ENCODE results near the gene TPPP2.
"Not testable (repeated sequence)": the region's sequence is repeated elsewhere in the genome, so short reads cannot be mapped to it uniquely, and the experiment has no call there.

The TPPP2 gene

DNA sequence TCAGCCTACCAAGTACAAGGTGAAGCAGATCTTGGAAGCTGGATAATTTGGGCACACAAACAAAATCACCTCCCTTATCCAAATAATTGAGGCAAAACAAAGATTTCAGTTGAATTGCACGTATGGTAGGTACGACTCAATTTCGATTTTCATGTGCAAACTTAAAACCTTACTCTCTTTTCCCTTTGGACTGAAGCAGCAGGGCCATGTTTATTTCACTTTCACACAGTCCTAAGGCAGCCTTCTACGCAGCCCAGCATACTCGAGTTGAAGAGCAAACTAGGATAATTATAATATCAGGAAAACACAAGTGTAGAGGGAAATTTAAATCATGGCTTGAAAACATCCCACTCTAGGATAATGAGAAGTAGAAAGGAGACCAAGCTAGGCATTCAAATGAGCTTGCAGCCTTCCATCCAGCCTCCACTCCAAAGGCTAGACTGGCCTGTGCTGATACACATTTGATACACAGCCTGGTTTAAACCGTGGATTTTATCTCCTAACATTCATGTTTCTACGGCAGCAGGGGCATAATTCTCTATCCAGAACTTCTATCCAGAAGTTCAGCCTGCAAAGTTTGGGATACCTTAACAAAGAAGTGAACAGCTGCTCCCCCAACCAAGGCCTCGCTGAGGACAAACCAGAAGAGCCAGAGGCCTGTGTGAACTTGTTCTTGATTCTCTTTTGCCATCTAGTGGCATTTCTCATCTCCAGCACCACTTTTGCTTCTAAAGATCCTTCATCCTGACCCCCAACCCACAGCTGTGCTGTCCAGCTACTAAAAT lies 9.8 kb downstream of the TPPP2 start:
- peak; percentile 55 for DNase-seq

DNA sequence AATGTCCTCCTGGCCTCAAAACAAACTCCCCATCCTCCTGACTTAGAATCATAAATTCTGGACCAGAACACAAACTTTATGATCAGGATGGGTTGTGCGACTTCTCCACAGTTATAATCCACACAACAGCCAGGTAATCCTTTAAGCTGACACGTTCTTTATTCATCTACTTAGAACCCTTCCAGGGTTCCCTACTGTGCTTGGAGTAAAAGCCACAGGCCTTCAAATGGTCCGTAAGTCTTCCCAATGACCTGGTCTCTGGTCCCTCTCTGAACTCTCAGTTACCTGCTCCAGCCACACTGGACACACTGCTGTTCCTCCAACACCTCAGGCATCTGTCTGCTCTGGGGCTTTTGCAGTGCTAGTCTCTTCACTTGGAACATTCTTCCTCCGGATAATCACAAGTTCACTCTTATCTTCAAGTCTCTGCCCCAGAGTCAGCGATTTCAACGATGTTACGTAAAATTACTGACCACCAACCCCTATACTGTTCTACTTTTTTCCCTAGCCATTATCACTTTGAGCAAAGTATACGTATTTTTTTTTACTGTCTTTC lies 10.4 kb downstream of the TPPP2 start:
- no peak for DNase-seq

DNA sequence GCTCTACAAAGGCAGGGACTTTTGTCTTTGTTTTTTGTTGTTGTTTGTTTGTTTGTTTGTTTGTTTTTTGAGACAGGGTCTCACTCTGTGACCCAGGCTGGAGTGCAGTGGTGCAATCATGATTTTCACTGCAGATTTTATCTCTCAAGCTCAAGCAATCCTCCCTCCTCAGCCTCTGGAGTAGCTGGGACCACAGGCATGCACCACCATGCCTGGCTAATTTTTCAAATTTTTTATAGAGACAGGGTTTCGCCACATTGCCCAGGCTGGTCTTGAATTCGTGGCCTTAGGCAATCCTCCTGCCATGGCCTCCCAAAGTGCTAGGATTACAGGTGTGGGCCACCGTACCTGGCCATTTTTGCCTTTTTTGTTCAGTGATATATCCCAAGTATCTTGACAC lies 10.9 kb downstream of the TPPP2 start:
- not testable (repeated sequence) for DNase-seq

DNA sequence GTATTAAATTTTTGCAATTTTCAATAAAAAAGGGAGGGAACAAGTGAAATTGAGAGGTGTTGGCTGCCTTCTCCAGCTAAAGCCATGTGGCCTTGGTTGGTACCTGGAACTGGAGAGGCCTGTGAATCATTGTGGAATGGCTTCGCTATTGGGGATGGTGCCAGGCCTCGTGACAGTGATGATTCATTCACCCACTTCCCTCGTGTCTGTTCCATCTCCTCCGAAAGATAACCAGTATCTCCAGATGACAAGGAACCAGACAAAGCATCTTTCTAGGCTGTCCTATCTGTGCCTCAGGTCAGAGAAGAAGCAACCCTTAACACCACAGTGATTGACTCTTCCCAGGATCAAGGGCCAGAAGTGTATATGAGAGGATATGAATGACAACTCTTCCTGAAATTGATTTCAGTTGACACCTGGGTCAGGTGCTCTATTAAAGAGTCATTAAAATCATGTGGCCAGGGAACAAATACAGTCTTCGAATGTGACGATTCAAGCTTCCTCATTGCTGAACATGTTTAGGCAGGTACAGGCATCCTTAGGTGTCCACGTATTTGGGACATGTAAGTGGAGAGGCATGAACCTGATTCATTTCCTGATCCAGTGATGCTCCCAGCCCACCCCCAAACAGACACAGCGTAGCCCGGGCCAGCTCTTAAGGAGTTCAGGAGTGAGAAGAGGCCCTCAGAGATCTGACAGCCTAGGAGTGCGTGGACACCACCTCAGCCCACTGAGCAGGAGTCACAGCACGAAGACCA lies 11.8 kb downstream of the TPPP2 start, which contains the start of gene RNASE7:
Gene RNASE7, plus strand, starts transcription at position 687 of the 758 bp plus-strand sequence. CDS start 631 bp downstream, outside the sequence.
- peak; percentile 38 for DNase-seq

DNA sequence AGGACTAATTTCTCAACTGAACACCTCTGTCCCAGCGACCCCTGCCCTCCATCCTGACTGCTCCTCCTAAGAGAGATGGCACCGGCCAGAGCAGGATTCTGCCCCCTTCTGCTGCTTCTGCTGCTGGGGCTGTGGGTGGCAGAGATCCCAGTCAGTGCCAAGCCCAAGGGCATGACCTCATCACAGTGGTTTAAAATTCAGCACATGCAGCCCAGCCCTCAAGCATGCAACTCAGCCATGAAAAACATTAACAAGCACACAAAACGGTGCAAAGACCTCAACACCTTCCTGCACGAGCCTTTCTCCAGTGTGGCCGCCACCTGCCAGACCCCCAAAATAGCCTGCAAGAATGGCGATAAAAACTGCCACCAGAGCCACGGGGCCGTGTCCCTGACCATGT lies 12.9 kb downstream of the TPPP2 start:
- DNase-seq, result no peak

DNA sequence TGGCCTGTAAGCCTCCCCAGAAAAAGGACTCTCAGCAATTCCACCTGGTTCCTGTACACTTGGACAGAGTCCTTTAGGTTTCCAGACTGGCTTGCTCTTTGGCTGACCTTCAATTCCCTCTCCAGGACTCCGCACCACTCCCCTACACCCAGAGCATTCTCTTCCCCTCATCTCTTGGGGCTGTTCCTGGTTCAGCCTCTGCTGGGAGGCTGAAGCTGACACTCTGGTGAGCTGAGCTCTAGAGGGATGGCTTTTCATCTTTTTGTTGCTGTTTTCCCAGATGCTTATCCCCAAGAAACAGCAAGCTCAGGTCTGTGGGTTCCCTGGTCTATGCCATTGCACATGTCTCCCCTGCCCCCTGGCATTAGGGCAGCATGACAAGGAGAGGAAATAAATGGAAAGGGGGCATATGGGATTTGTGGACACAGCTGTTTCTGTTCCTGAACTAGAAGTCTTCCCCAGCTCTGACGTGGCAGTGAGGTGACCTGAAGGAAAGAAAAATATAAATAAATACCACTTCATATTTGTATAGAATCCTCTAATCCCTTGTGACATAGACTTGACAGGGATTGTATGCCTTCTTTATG lies 13.5 kb downstream of the TPPP2 start:
- DNase-seq, result no peak

DNA sequence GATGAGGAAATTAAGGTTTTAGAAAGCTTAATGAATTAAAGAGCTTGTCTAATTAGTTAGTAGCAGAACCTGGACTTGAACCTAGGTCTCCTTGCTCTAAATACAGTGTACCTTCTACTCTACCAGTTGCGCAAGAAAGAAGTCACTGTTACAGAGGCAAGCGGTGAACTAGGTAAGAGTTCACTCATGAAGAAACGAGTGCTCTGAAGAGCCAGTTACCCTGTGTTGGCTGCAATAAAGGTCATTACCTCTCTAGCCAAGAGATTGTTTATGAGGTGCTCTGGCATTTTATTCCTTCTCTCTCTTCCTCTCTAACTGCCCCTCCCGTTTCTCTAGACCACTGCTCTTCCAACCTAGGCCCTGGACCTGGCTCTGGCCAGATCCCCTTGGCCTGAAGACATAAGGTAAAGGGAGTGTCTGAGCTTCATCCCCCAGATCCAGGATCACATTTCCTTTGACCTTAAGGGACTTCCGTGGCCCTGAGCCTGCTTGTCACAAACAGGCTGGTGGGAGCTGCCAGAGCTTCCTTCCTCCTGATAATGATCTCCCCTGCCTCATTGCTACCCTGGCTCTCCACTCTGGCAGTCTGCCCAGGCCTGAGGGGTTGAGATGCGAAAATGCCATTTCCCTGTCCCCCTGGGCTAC lies 14.1 kb downstream of the TPPP2 start:
- DNase-seq, result no peak

DNA sequence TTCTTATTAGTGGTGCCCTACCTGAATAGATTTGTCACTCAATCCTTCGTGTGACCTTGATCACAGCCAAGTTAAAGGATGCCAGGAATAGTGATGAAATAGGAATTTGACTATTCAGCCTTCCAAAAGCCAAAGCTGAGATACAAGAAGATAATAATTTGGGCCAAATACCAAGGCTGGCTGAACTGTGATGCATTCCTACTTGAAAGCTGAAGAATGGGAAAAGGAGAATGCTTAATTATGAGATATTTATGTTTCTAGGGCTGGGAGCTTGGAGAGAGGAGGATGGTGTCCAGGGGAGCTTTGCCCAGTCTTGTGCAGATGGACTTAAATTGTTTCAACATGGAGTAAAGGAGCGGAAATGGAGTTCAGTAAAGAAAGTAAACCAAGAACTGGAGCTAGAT lies 17.4 kb downstream of the TPPP2 start:
- DNase-seq, result no peak

DNA sequence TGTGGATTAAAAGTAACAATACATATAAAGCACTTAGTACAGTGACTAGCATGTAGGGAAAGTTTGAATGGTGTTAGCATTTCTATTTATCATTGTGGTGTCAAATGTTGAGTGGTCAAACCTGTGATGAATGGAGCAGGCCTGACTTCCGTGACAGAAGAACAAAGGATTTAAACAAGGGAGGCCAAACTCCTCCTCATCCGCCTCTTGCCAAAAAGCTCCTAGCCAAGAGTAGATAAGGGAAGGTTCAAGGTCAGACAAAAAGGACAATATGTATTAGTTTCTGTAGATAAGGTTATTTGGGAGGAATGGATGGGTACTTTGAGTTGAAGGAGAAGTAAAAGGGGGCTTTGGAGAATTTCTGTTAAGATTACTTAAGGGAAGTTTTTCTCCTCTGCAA lies 18.6 kb downstream of the TPPP2 start:
- no peak for DNase-seq

DNA sequence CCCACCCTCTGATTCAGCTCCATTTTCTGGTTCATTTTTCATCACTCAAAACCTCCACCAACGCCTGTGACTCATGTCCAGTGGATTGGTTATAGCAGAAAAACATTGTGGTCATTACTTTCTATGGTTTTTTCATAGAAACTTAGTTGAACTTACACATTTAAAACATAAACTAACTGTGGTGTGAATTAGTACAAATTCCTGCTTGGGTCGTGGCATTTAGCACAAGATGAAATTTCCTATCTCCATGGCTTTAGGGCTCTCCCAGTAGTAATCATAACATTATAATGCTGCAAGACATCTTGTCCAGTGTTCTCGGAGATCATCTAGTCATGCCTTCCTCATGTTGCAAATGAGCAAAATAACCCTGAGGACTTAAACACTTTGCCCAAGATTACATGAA lies 19.3 kb downstream of the TPPP2 start:
- DNase-seq, result no peak

DNA sequence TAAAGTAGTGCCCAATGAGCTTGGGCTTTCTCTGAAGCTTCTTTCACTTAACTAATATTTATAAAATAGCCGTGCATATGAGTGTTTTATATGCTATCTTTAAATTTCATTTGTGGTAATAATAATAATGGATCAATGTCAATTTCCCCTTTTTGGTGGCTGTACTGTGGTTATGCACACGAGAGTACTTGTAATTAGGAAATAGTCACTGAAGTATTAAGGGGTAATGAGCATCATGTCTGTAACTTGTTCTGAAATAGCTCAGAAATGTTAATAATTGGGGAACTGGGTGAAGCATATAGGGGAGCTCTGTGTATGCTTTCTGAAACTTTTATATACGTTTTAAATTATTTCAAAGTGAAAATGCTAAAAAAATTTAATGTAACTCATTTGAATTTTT lies 20.6 kb downstream of the TPPP2 start:
- DNase-seq, result no peak

DNA sequence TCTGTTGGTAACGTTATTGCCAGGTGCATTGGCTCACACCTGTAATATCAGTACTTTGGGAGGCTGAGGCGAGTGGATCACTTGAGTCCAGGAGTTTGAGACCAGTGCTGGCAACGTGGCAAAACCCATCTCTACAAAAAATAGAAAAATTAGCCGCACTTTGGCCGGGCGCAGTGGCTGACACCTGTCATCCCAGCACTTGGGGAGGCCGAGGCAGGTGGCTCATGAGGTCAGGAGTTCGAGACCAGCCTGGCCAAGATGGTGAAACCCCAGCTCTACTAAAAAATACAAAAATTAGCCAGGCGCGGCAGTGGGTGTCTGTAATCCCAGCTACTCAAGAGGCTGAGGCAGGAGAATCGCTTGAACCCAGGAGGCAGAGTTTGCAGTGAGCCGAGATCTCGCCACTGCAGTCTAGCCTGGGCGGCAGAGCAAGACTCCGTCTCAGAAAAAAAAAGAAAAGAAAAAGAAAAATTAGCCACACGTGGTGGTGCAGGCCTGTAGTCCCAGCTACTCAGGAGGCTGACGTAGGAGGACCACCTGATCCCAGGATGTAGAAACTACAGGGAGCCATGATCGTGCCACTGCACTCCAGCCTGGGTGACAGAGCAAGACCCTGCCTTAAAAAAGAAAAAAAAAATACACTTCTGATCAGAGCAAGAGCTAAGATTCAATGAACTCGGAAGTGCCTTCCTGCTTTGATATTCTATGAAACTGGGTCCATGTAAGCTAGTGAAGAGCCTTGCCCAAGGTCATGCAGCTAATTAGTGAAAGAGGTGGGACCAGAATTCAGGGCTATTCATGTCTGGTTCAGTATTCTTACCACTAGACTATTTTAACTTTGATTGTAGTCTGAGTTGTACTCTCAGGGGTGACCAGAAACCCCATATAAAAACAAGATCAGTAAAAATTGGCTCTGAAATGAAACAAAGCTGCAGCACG lies 23.4 kb downstream of the TPPP2 start:
- no peak for DNase-seq

DNA sequence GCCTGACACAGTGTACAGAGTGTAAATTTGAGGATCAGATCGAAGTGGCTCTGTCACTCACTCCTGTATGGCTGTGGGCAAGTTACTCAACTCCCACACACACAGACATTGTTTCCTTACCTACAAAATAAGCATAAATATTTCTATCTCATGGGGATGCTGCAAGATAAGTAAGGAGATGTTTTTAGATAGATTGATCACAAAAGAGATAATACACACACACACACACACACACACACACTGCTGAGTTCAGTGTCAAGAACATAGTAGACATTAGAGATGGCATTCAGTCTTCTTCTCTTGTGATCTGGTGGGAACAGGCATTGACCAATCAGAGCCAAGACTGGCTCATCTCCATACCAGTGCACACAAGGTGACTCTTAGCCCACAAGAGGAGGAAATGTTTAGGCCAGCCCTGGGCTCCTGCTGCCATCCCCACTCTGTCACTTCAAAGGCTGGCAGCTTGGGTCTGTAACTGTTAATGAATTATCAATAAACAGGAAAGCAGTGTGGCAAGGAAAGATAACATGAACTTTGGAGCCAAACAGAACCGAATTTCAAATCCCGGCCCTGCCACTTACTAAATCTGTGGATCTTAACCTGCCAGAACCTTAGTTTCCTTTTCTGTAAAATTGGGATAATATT lies 24.2 kb downstream of the TPPP2 start:
- no peak for DNase-seq

DNA sequence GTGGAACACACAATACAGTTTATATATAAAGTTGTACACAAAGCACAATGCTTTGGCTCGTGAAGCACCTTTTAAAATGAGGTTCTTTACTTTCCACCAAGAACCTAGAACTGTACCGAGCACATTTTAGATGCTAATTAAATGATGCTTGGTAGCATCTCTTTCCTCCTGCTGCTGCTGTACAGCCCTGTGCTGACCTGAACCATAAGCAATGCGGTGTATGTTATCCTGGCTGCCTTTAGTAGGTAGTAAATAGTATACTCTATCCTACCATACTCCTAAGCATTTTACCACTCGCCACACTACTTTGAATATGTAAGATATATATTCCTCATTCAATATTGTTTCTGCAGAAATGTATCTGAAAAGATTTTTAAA lies 24.7 kb downstream of the TPPP2 start:
- DNase-seq, result no peak

DNA sequence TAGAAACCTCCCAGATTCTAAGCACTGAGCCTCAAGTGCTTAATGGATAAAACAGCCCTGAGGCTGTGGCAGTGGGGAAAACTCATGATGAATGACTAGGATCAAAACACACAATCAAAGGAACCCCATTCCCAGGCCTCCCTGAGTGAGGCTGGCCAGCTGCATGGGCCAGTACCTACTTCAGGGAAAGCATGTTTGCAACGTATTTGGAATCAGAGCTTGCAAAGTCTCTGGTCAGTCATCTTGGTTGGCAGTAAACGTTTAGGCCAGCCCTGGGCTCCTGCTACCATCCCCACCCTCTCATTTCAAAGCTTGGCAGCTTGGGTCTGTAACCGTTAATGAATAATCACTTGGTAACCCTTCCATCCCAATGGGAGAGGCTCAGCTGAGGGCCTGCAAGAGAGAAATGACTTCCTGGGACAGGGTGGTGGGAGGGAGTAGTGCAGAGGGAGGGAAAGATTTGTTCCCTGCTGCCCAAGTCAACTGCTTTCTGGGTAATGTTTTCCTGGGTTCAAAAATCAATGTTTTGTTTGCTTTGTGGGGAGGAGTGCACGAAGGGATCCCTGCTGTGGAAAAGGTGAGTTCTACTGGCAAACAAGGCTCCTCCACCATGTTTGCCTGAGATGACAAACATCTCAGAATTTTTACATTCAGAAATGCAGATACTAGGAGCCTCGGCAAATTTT lies 25.6 kb downstream of the TPPP2 start:
- DNase-seq, result no peak

DNA sequence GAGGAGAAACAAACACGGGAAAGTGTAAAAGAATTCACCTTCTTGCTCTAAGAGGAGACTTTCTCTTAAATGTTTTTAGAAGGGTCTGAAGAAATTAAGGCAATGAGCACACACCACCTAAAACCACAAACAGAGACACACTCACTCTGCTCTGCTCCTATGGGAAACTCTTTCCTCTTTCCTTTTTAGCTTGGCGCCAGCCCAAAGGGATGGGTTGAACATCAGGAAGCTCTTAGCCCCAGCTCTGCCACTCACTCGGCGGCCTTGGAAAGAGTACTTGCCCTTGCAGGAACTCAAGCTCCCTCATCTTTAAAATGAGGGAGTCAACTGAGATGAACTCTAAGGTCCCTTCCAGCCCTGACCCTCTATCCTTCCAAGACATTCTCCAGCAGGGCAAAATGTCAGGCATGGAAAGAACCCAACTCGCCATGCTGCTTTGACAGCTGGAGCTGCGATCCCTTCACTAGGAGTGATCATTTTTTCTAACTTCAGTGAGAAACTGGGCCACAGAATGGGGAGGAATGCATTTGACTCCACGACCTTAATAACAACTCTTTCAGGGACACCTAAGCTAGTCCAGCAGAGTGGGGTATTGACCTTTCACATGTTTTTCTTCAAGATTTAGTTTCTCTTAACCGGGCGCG lies 26.6 kb downstream of the TPPP2 start:
- DNase-seq, result no peak

DNA sequence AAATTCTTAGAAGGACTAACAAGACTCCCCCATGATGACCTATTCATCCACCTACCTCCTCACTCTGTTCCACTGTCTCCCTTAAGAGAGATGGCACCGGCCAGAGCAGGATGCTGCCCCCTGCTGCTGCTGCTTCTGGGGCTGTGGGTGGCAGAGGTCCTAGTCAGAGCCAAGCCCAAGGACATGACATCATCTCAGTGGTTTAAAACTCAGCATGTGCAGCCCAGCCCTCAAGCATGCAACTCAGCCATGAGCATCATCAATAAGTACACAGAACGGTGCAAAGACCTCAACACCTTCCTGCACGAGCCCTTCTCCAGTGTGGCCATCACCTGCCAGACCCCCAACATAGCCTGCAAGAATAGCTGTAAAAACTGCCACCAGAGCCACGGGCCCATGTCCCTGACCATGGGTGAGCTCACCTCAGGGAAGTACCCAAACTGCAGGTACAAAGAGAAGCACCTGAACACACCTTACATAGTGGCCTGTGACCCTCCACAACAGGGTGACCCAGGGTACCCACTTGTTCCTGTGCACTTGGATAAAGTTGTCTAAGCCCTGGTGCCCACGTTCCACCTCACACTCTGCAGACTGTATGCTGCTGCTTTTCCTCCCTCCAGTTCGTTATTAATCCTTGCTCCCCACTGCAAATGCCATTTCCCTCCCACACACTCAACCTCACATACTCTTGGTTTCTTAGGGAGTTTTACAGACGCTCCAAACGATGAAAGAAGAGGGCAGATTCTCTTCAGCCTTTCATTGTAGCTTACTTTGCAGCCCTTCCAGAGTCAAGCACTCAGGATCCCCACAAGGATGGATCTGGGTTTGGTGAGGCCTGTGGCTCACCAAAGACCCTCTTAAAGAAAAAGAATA lies 28.0 kb downstream of the TPPP2 start, which contains the start of gene RNASE8:
Gene RNASE8, plus strand, starts transcription at position 20 of the 873 bp plus-strand sequence. Its CDS starts 71 bp downstream, at position 91.
- no peak for DNase-seq

DNA sequence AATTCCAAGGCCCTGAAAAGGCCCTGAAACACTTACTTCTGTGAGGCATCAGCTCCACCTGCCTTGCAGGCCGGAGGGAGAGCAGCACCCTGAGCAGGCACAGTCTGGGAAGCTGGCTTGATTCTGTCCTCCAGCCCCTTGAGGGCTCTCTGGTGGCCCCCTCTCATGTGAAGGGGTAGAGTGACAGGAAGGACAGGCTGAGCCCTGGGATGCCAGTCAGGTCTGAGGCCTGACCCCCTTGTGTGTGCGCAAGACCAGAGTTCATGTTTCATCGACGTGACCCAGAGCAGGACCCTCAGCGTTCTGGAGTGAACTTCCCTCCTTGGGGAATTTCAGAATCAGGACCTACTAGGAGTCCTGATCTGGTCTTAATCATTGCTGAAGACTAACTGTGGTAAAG lies 28.9 kb downstream of the TPPP2 start:
- no peak for DNase-seq
